Caco-2 (cell line): ENCODE results near the gene RAB21. TPM values are rescaled to one million over a fixed set of nuclear protein-coding genes. Genes with fewer than 3 reads are reported as not detected.

Experiments used
- BruUV-seq: library from RNA; stranded (reverse); fragments of 400-500 nt; replicated peaks from 2 replicates; lab custom pipeline; 2021; lab: Mats Ljungman, UMichigan
- CTCF ChIA-PET: fragments of 300-600 bp; sonication (Branson Sonifier 250); formaldehyde crosslinking; loops from one replicate; lab custom pipeline; 2022; ENCODE audit warnings: antibody characterized with exemption; lab: Charles Lee
- POLR2A ChIA-PET: fragments of 300-600 bp; sonication (Branson Sonifier 250); formaldehyde crosslinking; loops from one replicate; lab custom pipeline; 2022; ENCODE audit warnings: antibody characterized with exemption; lab: Charles Lee
- DNase-seq, 2 experiments: peaks; one replicate each; pipeline versions ENCODE4 v3.0.0 to v3.0.0-alpha.2; 2020 to 2022
- H3K27me3 ChIP-seq: replicated peaks from 2 replicates; pipeline ENCODE4 v1.6.0; 2011; ENCODE audit warnings: low read length; ENCODE audit not compliant: control insufficient read depth, insufficient read depth
- H3K36me3 ChIP-seq: 2 replicates; pipeline ENCODE4 v1.5.1; 2011; ENCODE audit warnings: low read length; ENCODE audit not compliant: control insufficient read depth, insufficient read depth
- H3K4me1 ChIP-seq: fragments of 250-450 bp; sonication (Bioruptor Pico); 2 replicates; pipeline ENCODE4 v1.5.1; 2020; ENCODE audit warnings: mild to moderate bottlenecking
- H3K4me3 ChIP-seq: 2 replicates; pipeline ENCODE4 v1.5.1; 2011; ENCODE audit warnings: low read depth, mild to moderate bottlenecking, control low read depth, low read length
- H3K9me3 ChIP-seq: fragments of 250-450 bp; sonication (Bioruptor Pico); 2 replicates; pipeline ENCODE4 v1.5.1; 2020; ENCODE audit warnings: mild to moderate bottlenecking, moderate library complexity
- H3K27ac Mint-ChIP-seq: one replicate; pipeline ENCODE4 v1.8.0; 2022; ENCODE audit warnings: mixed read lengths; ENCODE audit not compliant: unreplicated experiment
- H3K27me3 Mint-ChIP-seq: one replicate; pipeline ENCODE4 v1.8.0; 2022; ENCODE audit warnings: mixed read lengths; ENCODE audit not compliant: insufficient read depth, unreplicated experiment
- H3K36me3 Mint-ChIP-seq: one replicate; pipeline ENCODE4 v1.8.0; 2022; ENCODE audit warnings: mild to moderate bottlenecking, mixed read lengths; ENCODE audit not compliant: insufficient read depth, unreplicated experiment
- H3K4me1 Mint-ChIP-seq: one replicate; pipeline ENCODE4 v1.8.0; 2022; ENCODE audit warnings: low read depth, mixed read lengths; ENCODE audit not compliant: unreplicated experiment
- H3K4me3 Mint-ChIP-seq: one replicate; pipeline ENCODE4 v1.8.0; 2022; ENCODE audit warnings: mild to moderate bottlenecking, moderate library complexity, mixed read lengths; ENCODE audit not compliant: unreplicated experiment
- H3K9me3 Mint-ChIP-seq: one replicate; pipeline ENCODE4 v1.8.0; 2022; ENCODE audit warnings: mixed read lengths; ENCODE audit not compliant: unreplicated experiment
- CTCF ChIP-seq, 2 experiments: fragments of 200-600 bp in 1 of 2; IDR thresholded peaks; 1 replicate in 1 of 2; 2 replicates in 1 of 2; pipeline versions ENCODE4 v1.5.1 to v1.8.0; 2011 to 2022; ENCODE audit warnings: antibody characterized with exemption in 1 of 2, control low read depth in 1 of 2, inconsistent platforms in 1 of 2, low read depth in 1 of 2, low read length in 1 of 2, mild to moderate bottlenecking in 1 of 2, moderate library complexity in 1 of 2; ENCODE audit not compliant: insufficient read depth in 1 of 2, severe bottlenecking in 1 of 2, unreplicated experiment in 1 of 2
- intact Hi-C: fragments of 100-400 bp; cut with micrococcal nuclease; formaldehyde crosslinking; loops from one replicate; pipeline ENCODE4 v1.10.0; 2022; ENCODE audit not compliant: unreplicated experiment
- total RNA-seq: library from RNA; stranded (reverse); gene quantifications from 2 replicates; pipeline ENCODE4 v1.2.3, GENCODE V29; 2022

RAB21 gene
- total RNA-seq, 1 experiment from 2014 or later, result 72.0 TPM

- Histone ChIP-seq H3K27me3 (no peaks in the 10 kb centered on the region), H3K4me1 (no peaks in the 10 kb centered on the region), H3K36me3 (no peaks in the 10 kb centered on the region), H3K4me3 (no peak overlapping the region), H3K9me3 (no peaks in the 10 kb centered on the region)
- H3K27me3 Mint-ChIP-seq, result no peaks in the 10 kb centered on the region
- intact Hi-C loops, result no loop called here
- H3K27ac Mint-ChIP-seq, result no peak overlapping the region
- ChIA-PET CTCF (interaction anchor here (0.6 kb wide), 1 partner anchor 151 kb away, joined by 3 read pairs; the partner anchor contains the start of gene TPH2), POLR2A (no interaction called here)
- TF ChIP-seq CTCF (IDR thresholded peaks at IDR 0.05; ENCODE audit: insufficient read depth in 1 of 2, low read depth in 1 of 2, low read length in 1 of 2, severe bottlenecking in 1 of 2, unreplicated experiment in 1 of 2), result no peak
- no peaks in the 10 kb centered on the region for H3K4me1 Mint-ChIP-seq
- H3K4me3 Mint-ChIP-seq, result no peak overlapping the region
- H3K36me3 Mint-ChIP-seq, result peaks cover 26% of the 10 kb centered on the region
- no TSS peak for BruUV-seq
- H3K9me3 Mint-ChIP-seq, result no peaks in the 10 kb centered on the region
- no peak for DNase-seq
These were observed 32.9 kb downstream of the RAB21 start for GRCh38 chr12:71787580-71787979.

GRCh38 chr12:71790331-71790730, 35.7 kb downstream of the RAB21 start:
- Histone ChIP-seq H3K27me3 (no peaks in the 10 kb centered on the region), H3K4me3 (no peak overlapping the region), H3K9me3 (no peaks in the 10 kb centered on the region), H3K4me1 (no peaks in the 10 kb centered on the region), H3K36me3 (no peaks in the 10 kb centered on the region)
- Mint-ChIP-seq H3K4me3 (no peak overlapping the region), H3K27me3 (no peaks in the 10 kb centered on the region), H3K9me3 (no peaks in the 10 kb centered on the region), H3K4me1 (no peaks in the 10 kb centered on the region), H3K36me3 (peaks cover 9% of the 10 kb centered on the region), H3K27ac (no peak overlapping the region)
- TF ChIP-seq CTCF (IDR thresholded peaks at IDR 0.05; ENCODE audit: insufficient read depth in 1 of 2, low read depth in 1 of 2, low read length in 1 of 2, severe bottlenecking in 1 of 2, unreplicated experiment in 1 of 2), result no peak
- intact Hi-C loops, result no loop called here
- CTCF ChIA-PET, result no interaction called here
- POLR2A ChIA-PET, result no interaction called here
- DNase-seq, result no peak
- no TSS peak for BruUV-seq

GRCh38 chr12:71791473-71792150, 36.9 kb downstream of the RAB21 start:
- H3K4me3 Mint-ChIP-seq, result no peak overlapping the region
- no peaks in the 10 kb centered on the region for H3K9me3 Mint-ChIP-seq
- ChIA-PET POLR2A (no interaction called here), CTCF (no interaction called here)
- intact Hi-C loops, result no loop called here
- H3K27me3 Mint-ChIP-seq, result no peaks in the 10 kb centered on the region
- Histone ChIP-seq H3K27me3 (no peaks in the 10 kb centered on the region), H3K36me3 (no peaks in the 10 kb centered on the region), H3K9me3 (no peaks in the 10 kb centered on the region), H3K4me1 (no peaks in the 10 kb centered on the region), H3K4me3 (no peak overlapping the region)
- peaks cover 4% of the 10 kb centered on the region for H3K36me3 Mint-ChIP-seq
- BruUV-seq, result no TSS peak
- no peak overlapping the region for H3K27ac Mint-ChIP-seq
- DNase-seq, result no peak
- H3K4me1 Mint-ChIP-seq, result no peaks in the 10 kb centered on the region
- no peak for TF ChIP-seq CTCF (IDR thresholded peaks at IDR 0.05; ENCODE audit: insufficient read depth in 1 of 2, low read depth in 1 of 2, low read length in 1 of 2, severe bottlenecking in 1 of 2, unreplicated experiment in 1 of 2)
